Ectodermal cell (in vitro differentiated cells): ENCODE results near the gene USP35.

ENCODE experiments used
- H3K27ac ChIP-seq: 2 replicates; pipeline ENCODE4 v1.7.0; 2013; ENCODE audit warnings: mild to moderate bottlenecking, low read depth, low read length; ENCODE audit not compliant: insufficient read depth, poor library complexity, severe bottlenecking
- H3K27me3 ChIP-seq: 2 replicates; pipeline ENCODE4 v1.7.0; 2013; ENCODE audit warnings: mild to moderate bottlenecking, low read length; ENCODE audit not compliant: insufficient read depth, control insufficient read depth, poor library complexity, severe bottlenecking
- H3K36me3 ChIP-seq: one replicate; pipeline ENCODE4 v1.7.0; 2013; ENCODE audit warnings: low read length; ENCODE audit not compliant: control insufficient read depth, insufficient read depth
- H3K4me1 ChIP-seq: one replicate; pipeline ENCODE4 v1.7.0; 2013; ENCODE audit warnings: low read length; ENCODE audit not compliant: control insufficient read depth, insufficient read depth
- H3K4me3 ChIP-seq: 2 replicates; pipeline ENCODE4 v1.7.0; 2013; ENCODE audit warnings: low read depth, low read length, control low read depth; ENCODE audit not compliant: insufficient read depth
- H3K9me3 ChIP-seq: 2 replicates; pipeline ENCODE4 v1.7.0; 2013; ENCODE audit warnings: mild to moderate bottlenecking, low read length, moderate library complexity; ENCODE audit not compliant: control insufficient read depth
- WGBS, 2 experiments: methylation state at CpG; one replicate each; pipeline ENCODE4 v1.1.7; 2013; ENCODE audit warnings: missing lambda C conversion rate in 2 of 2; 5-methylcytosine and 5-hydroxymethylcytosine counted together

The USP35 gene

DNA sequence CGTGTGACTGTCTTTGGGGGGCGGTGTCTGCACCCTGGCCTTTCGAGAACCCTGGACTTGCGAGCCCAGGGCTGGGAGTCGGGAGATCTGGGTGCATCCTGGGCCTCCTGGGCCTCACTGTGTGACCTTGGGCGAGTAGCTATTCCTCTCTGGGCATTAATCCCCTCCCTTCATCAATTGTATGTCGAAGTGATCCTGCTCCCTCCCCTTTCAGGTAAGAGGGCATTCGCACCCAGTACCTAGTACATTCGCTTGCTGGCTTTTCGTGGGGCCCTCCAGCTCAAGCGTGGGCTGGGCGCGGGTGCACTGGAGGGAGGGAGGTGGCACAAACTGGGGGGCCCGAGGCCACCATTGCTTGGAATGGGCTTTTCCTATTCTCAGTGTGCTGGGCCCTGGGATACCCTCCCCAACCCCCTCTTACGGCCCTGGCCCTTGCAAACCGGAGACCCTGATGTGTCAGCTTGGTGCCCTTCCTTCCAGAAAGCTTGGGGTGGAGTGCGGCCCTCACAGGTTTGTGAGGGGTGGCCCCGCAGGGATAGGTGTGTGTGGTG is 530 bp downstream of the USP35 start:
- peaks cover 5% of the 10 kb centered on the region for H3K27me3 ChIP-seq
- no peaks in the 10 kb centered on the region for H3K9me3 ChIP-seq
- peak overlapping the region; percentile 93 for H3K4me3 ChIP-seq
- no peak overlapping the region for H3K27ac ChIP-seq
- peaks cover 8% of the 10 kb centered on the region for H3K4me1 ChIP-seq
- H3K36me3 ChIP-seq = no peaks in the 10 kb centered on the region
- 33 to 34% methylated on average over 16 to 18 of the region's 18 CpGs for WGBS, 2 experiments

DNA sequence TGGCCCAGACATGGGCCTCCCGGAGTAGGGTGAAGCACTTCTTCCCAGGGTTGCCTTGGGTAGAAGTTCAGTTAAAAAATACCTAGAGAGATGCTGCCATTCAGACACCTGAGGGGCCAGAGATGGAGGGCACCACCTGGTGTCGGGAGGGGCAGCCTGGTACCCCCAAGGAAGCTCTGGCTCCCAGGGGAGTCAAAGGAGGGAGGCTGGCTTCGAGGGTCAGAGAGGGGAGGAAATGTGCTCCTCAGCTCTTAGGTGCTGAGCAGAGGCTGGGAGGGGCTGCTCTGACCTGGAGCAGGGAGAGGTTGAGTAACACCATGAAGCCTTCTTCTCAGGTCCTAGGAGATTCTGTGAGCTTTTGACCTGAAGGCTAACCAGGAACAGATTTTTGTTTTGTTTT is 1.1 kb downstream of the USP35 start:
- no peaks in the 10 kb centered on the region for H3K9me3 ChIP-seq
- H3K27me3 ChIP-seq = peaks cover 5% of the 10 kb centered on the region
- 78 to 80% methylated on average over 3 of the region's 3 CpGs for WGBS, 2 experiments
- H3K4me1 ChIP-seq = peaks cover 8% of the 10 kb centered on the region
- H3K36me3 ChIP-seq = no peaks in the 10 kb centered on the region
- no peak overlapping the region for H3K4me3 ChIP-seq
- H3K27ac ChIP-seq = no peak overlapping the region

- Histone ChIP-seq H3K4me1 (peaks cover 8% of the 10 kb centered on the region), H3K4me3 (no peak overlapping the region), H3K27ac (no peak overlapping the region), H3K9me3 (no peaks in the 10 kb centered on the region), H3K27me3 (peaks cover 5% of the 10 kb centered on the region), H3K36me3 (no peaks in the 10 kb centered on the region)
- 94 to 96% methylated on average over 3 of the region's 3 CpGs for WGBS, 2 experiments
Measured at GRCh38 chr11:78190374-78190773, 1.7 kb downstream of the USP35 start.

DNA sequence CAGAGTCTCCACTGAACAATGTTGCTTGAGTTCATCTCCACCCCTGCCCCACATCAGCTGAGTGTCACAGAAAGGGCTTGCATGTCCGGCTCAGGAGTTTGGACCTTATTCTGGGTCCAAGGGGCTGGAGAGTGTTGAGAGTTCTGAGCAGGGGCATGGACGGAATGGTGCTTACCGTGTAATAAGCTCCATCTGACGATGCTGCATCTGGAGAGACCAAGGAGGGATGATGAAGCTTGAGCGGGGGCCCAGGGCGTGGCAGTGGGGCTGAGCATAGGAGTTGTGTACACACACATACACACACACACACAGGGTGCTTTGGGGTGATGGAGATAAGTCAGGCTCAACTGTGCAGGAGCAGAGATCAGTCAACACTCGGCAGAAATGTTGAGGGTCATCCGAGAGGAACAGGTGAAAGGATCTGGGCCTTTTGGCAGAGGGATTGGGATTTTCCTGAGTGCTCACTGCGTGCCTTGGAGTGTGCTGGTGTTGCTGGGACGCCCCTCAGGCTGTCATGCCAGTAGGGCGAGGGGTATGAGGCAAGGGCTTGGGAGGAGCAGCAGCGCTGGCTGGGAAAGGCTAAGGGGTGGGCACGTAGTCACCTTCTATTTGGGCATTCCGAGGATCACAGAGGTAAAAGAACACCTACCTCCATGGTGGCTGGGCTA is 2.3 kb downstream of the USP35 start:
- Histone ChIP-seq H3K27me3 (peaks cover 5% of the 10 kb centered on the region), H3K27ac (no peak overlapping the region), H3K36me3 (no peaks in the 10 kb centered on the region), H3K9me3 (no peaks in the 10 kb centered on the region), H3K4me3 (no peak overlapping the region), H3K4me1 (peaks cover 8% of the 10 kb centered on the region)
- 93 to 94% methylated on average over 14 of the region's 14 CpGs for WGBS, 2 experiments

- peaks cover 5% of the 10 kb centered on the region for H3K4me1 ChIP-seq
- 88 to 89% methylated on average over 6 of the region's 6 CpGs for WGBS, 2 experiments
- no peak overlapping the region for H3K4me3 ChIP-seq
- H3K27me3 ChIP-seq = peaks cover 2% of the 10 kb centered on the region
- no peaks in the 10 kb centered on the region for H3K36me3 ChIP-seq
- no peak overlapping the region for H3K27ac ChIP-seq
- H3K9me3 ChIP-seq = no peaks in the 10 kb centered on the region
Measured at GRCh38 chr11:78192223-78192719, 3.6 kb downstream of the USP35 start.

DNA sequence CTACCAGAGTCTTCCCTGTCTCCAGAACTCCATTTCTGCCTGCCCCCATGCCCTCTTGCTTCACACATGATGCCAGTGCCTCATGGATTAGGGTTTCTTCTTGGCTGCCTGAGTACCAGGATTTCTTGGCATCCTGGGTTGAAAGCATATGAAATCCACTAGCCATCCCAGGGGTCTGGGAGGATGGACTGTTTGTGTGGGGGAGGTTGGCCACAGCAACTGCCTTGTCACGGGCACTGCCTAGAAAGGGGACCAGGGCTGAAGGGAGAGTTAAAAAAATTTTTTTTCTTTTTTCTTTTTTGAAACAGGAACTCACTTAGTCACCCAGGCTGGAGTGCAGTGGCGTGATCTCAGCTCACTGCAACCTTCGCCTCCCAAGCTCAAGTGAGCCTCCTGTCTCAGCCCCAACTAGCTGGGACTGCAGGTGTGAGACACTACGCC is 4.2 kb downstream of the USP35 start:
- no peaks in the 10 kb centered on the region for H3K4me1 ChIP-seq
- H3K27ac ChIP-seq = no peak overlapping the region
- no peak overlapping the region for H3K4me3 ChIP-seq
- H3K27me3 ChIP-seq = no peaks in the 10 kb centered on the region
- WGBS, 2 experiments = 94% methylated on average over 4 of the region's 4 CpGs
- no peaks in the 10 kb centered on the region for H3K36me3 ChIP-seq
- no peaks in the 10 kb centered on the region for H3K9me3 ChIP-seq

DNA sequence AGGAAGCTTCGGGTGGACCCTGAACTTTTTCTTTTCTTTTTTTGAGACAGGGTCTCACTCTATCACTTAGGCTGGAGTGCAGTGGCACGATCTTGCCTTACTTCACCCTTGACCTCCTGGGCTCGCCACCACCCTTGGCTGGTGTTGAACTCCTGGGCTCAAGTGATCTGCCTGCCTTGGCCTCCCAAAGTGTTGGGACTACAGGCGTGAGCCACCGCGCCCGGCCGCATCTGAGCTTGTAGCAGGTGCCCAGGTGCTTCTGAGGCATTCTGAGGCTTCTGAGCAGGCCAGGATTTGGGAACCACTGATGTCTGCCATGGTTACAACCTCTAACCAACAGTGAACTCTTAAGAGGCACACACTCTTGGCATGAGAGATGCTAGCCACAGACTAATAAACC is 5.1 kb downstream of the USP35 start:
- WGBS, 2 experiments = 92 to 93% methylated on average over 8 of the region's 8 CpGs
- Histone ChIP-seq H3K9me3 (no peaks in the 10 kb centered on the region), H3K27ac (no peak overlapping the region), H3K36me3 (no peaks in the 10 kb centered on the region), H3K27me3 (no peaks in the 10 kb centered on the region), H3K4me1 (no peaks in the 10 kb centered on the region), H3K4me3 (no peak overlapping the region)

DNA sequence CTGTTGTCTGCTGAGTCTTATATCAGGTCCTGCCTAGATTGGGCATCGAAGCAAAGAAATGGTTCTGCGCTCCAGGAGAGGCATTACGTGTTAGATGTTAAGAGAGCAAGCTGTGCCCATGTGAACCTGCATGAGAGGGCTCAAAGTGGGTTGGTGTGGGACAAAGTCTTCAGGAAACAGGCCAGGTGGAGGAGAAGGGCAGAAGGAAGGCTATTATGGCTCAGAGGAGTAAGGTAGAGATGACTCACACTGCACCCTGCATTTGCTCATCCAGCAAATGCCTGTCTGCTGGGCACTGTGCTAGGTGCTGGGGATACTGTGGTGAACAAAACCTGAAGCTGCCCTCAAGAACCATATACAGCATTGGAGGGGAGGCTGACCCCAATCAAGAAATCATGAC is 5.8 kb downstream of the USP35 start:
- H3K4me3 ChIP-seq = no peak overlapping the region

DNA sequence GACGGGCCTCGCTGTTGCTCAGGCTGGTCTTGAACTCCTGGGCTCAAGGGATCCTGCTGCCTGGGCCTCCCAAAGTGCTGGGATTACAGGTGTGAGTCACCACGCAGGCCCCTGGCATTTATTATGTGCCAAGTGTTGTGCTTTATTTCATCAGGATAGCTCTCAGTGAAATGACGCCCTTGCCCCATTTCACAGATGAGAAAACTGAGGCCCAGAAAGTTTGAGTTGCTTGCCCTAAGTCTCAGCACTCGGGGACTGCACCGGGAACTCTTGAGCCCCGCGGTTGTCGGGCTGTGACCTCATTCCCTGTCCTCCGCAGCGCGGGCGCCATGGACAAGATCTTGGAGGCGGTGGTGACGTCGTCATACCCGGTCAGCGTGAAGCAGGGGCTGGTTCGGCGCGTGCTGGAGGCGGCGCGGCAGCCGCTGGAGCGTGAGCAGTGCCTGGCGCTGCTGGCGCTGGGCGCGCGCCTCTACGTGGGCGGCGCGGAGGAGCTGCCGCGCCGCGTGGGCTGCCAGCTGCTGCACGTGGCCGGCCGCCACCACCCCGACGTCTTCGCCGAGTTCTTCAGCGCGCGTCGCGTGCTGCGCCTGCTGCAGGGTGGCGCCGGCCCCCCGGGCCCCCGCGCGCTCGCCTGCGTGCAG is 7.3 kb downstream of the USP35 start:
- no peaks in the 10 kb centered on the region for H3K27me3 ChIP-seq
- no peak overlapping the region for H3K4me3 ChIP-seq
- H3K36me3 ChIP-seq = no peaks in the 10 kb centered on the region
- WGBS, 2 experiments = 97% methylated on average over 60 of the region's 60 CpGs
- no peaks in the 10 kb centered on the region for H3K9me3 ChIP-seq
- H3K4me1 ChIP-seq = no peaks in the 10 kb centered on the region
- H3K27ac ChIP-seq = no peak overlapping the region

More for the DNA sequence above, 5.8 kb downstream of the USP35 start:
- no peaks in the 10 kb centered on the region for H3K27me3 ChIP-seq
- H3K27ac ChIP-seq = no peak overlapping the region
- H3K4me1 ChIP-seq = no peaks in the 10 kb centered on the region
- no peaks in the 10 kb centered on the region for H3K36me3 ChIP-seq
- H3K9me3 ChIP-seq = no peaks in the 10 kb centered on the region
- 97% methylated on average over 3 of the region's 3 CpGs for WGBS, 2 experiments

DNA sequence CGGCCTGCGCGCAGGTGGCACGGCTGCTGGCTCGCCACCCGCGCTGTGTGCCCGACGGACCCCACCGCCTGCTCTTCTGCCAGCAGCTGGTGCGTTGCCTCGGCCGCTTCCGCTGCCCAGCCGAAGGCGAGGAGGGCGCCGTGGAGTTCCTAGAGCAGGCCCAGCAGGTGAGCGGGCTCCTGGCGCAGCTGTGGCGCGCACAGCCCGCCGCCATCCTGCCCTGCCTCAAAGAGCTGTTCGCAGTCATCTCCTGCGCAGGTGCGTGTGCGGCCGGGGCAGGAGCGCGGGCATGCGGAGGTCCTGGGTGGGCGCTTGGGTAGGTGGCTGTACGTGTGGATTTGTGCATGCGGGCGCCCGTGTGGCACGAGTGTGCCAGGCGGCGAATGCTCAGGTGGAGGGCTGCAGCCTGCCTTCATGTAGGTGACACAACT is 8.0 kb downstream of the USP35 start:
- H3K4me1 ChIP-seq = no peaks in the 10 kb centered on the region
- H3K36me3 ChIP-seq = no peaks in the 10 kb centered on the region
- H3K27ac ChIP-seq = no peak overlapping the region
- H3K9me3 ChIP-seq = no peaks in the 10 kb centered on the region
- no peaks in the 10 kb centered on the region for H3K27me3 ChIP-seq
- H3K4me3 ChIP-seq = no peak overlapping the region
- WGBS, 2 experiments = 97% methylated on average over 40 of the region's 40 CpGs
